B cell (primary cell): ENCODE results near the gene MINPP1. TPM values are rescaled to one million over a fixed set of nuclear protein-coding genes. Genes with fewer than 3 reads are reported as not detected.
A peak's percentile ranks its signal among the peaks of the same experiment; 100 is the strongest.

Experiments
- ATAC-seq: fragments of 200-7000 bp; cut with Tn5 transposase; one replicate; pipeline ENCODE4 v1.10.0; 2021; ENCODE audit warnings: low read depth, mild to moderate bottlenecking, moderate number of reproducible peaks, moderate library complexity
- CTCF ChIA-PET: fragments of 350-600 bp; sonication (Branson Sonifier 250); formaldehyde crosslinking; loops from one replicate; lab custom pipeline; 2021; ENCODE audit warnings: antibody characterized with exemption, inconsistent platforms; lab: Charles Lee
- POLR2A ChIA-PET: fragments of 350-600 bp; sonication (Branson Sonifier 250); formaldehyde crosslinking; loops from one replicate; lab custom pipeline; 2021; ENCODE audit warnings: antibody characterized with exemption; lab: Charles Lee
- DNase-seq: peaks from one replicate; pipeline ENCODE4 v3.0.0; 2013
- H2AFZ ChIP-seq: 2 replicates; pipeline ENCODE4 v1.6.1; 2012; ENCODE audit warnings: mild to moderate bottlenecking, low read depth, low read length; ENCODE audit not compliant: insufficient read depth, poor library complexity, severe bottlenecking
- H3K27ac ChIP-seq, 2 donors: 1 replicate in 1 of 2; 2 replicates in 1 of 2; pipeline ENCODE4 v1.5.1; 2012 to 2013; ENCODE audit warnings: low read length in 2 of 2, mild to moderate bottlenecking in 2 of 2, moderate library complexity in 1 of 2
- H3K27me3 ChIP-seq, 4 experiments: fragments of 200-600 bp in 1 of 4; sonication (generic) in 1 of 4; replicated peaks in 1 of 4; 1 replicate in 2 of 4; 2 replicates in 2 of 4; pipeline versions ENCODE4 v1.6.1 to v1.7.0; 2013 to 2016; ENCODE audit warnings: low read length in 3 of 4, mild to moderate bottlenecking in 2 of 4, mixed read lengths in 1 of 4, moderate library complexity in 1 of 4; ENCODE audit not compliant: insufficient read depth in 4 of 4, control insufficient read depth in 3 of 4; ENCODE audit errors: control extremely low read depth in 1 of 4
- H3K36me3 ChIP-seq, 2 experiments: replicated peaks in 1 of 2; 1 replicate in 1 of 2; 2 replicates in 1 of 2; pipeline versions ENCODE4 v1.6.1 to v1.7.1; 2013; ENCODE audit warnings: low read length in 1 of 2; ENCODE audit not compliant: insufficient read depth in 2 of 2, control insufficient read depth in 1 of 2; ENCODE audit errors: control extremely low read depth in 1 of 2, extremely low read depth in 1 of 2
- H3K4me1 ChIP-seq, 2 donors: fragments of 200-600 bp in 1 of 2; sonication (generic) in 1 of 2; 1 replicate in 1 of 2; 2 replicates in 1 of 2; pipeline versions ENCODE4 v1.5.1 to v1.6.1; 2013 to 2017; ENCODE audit warnings: low read length in 2 of 2; ENCODE audit not compliant: control insufficient read depth in 2 of 2, insufficient read depth in 2 of 2
- H3K4me2 ChIP-seq: replicated peaks from 2 replicates; pipeline ENCODE3; 2012; ENCODE audit warnings: mild to moderate bottlenecking, low read depth, low read length; ENCODE audit not compliant: poor library complexity, severe bottlenecking
- H3K4me3 ChIP-seq, 5 experiments: fragments of 200-600 bp in 1 of 5; sonication (generic) in 1 of 5; 1 replicate in 3 of 5; 2 replicates in 2 of 5; pipeline versions ENCODE4 v1.5.1 to v1.7.0; 2011 to 2016; ENCODE audit warnings: low read length in 4 of 5, mild to moderate bottlenecking in 4 of 5, low read depth in 2 of 5, control low read depth in 1 of 5, moderate library complexity in 1 of 5; ENCODE audit not compliant: insufficient read depth in 1 of 5; ENCODE audit errors: control extremely low read depth in 1 of 5, extremely low read depth in 1 of 5
- H3K79me2 ChIP-seq: fragments of 200-600 bp; sonication (generic); one replicate; pipeline ENCODE4 v1.6.0; 2016; ENCODE audit warnings: low read length; ENCODE audit not compliant: control insufficient read depth, insufficient read depth
- H3K9ac ChIP-seq: fragments of 200-600 bp; sonication (generic); 2 replicates; pipeline ENCODE4 v1.6.1; 2017; ENCODE audit warnings: mild to moderate bottlenecking, low read length, moderate library complexity
- H3K9me3 ChIP-seq, 3 donors: one replicate each; pipeline versions ENCODE4 v1.6.1 to v1.7.1; 2013; ENCODE audit warnings: low read length in 2 of 3; ENCODE audit not compliant: control insufficient read depth in 2 of 3, insufficient read depth in 1 of 3; ENCODE audit errors: control extremely low read depth in 1 of 3
- H4K20me1 ChIP-seq: 2 replicates; pipeline ENCODE4 v1.6.0; 2012; ENCODE audit warnings: mild to moderate bottlenecking, low read length; ENCODE audit not compliant: insufficient read depth, control insufficient read depth, poor library complexity, severe bottlenecking
- H3K27ac Mint-ChIP-seq: one replicate; pipeline ENCODE4 v1.8.0; 2021; ENCODE audit warnings: mixed read lengths
- H3K27me3 Mint-ChIP-seq: one replicate; pipeline ENCODE4 v1.8.0; 2021; ENCODE audit warnings: mixed read lengths
- H3K4me1 Mint-ChIP-seq: one replicate; pipeline ENCODE4 v1.8.0; 2021; ENCODE audit warnings: mixed read lengths
- H3K4me3 Mint-ChIP-seq: one replicate; pipeline ENCODE4 v1.8.0; 2021; ENCODE audit warnings: mixed read lengths
- H3K9me3 Mint-ChIP-seq: one replicate; pipeline ENCODE4 v1.8.0; 2022; ENCODE audit warnings: mixed read lengths; ENCODE audit not compliant: insufficient read depth
- CTCF ChIP-seq: fragments of 200-600 bp; IDR thresholded peaks from one replicate; pipeline ENCODE4 v1.8.0; 2022; ENCODE audit warnings: antibody characterized with exemption, mild to moderate bottlenecking
- EZH2 ChIP-seq: IDR thresholded peaks from 2 replicates; pipeline ENCODE4 v1.6.1; 2012; ENCODE audit warnings: borderline replicate concordance, low read depth, mild to moderate bottlenecking, moderate library complexity, low read length; ENCODE audit not compliant: insufficient read depth, poor library complexity, severe bottlenecking
- WGBS: methylation state at CpG from one replicate; pipeline ENCODE4 v1.1.5; 2013; ENCODE audit warnings: missing lambda C conversion rate; ENCODE audit not compliant: insufficient coverage; 5-methylcytosine and 5-hydroxymethylcytosine counted together
- intact Hi-C: fragments of 100-400 bp; cut with micrococcal nuclease; formaldehyde crosslinking; loops from one replicate; pipeline ENCODE4 v1.10.0; 2022
- polyA plus RNA-seq: library from polyadenylated mRNA; depleted of rRNA; stranded (reverse); fragments of >200 nt; gene quantifications from 2 replicates; pipeline ENCODE4 v1.2.3, GENCODE V29; 2012
- total RNA-seq, 2 donors: library from RNA; stranded (reverse); fragments of 120-200 nt in 1 of 2; gene quantifications; 1 replicate in 1 of 2; 2 replicates in 1 of 2; pipeline versions ENCODE4 v1.2.3 to v1.2.4, GENCODE V29; 2013 to 2022

The MINPP1 gene
- total and polyA plus RNA-seq, 2 donors (not counting 1 experiment from before 2014, with no cell fraction given), result 2.7 to 9.4 TPM

DNA sequence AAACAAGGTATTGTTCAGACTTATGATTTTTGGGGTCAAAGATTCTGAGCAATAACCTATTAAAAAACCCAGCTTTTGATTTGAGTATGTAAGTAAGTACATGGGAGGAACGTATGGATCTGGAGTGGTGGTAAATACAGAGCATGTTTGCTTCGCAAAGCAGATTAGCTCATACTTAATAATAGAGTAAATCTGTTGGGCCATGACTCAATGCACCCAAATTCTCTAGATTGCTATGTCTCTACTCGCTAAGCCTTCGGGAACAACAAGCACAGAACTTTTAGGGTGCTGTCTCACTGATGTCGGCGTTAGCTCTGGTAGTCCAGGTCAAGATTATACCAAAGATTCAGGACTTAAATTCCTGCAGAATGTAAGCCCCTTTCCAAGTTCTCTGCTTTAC lies 807 bp upstream of the MINPP1 start:
- Mint-ChIP-seq H3K4me3 (peak overlapping the region; percentile 90), H3K27ac (no peak overlapping the region), H3K4me1 (peaks cover 17% of the 10 kb centered on the region), H3K27me3 (peaks cover 13% of the 10 kb centered on the region), H3K9me3 (no peaks in the 10 kb centered on the region)
- Histone ChIP-seq H3K4me1 (peaks cover 14 to 15% of the 10 kb centered on the region in 2 donors), H3K4me3 (peak overlapping the region in 2 of 5 experiments; percentile 81 to 87), H3K4me2 (peak overlapping the region; percentile 91), H3K36me3 (no peaks in the 10 kb centered on the region), H3K27ac (no peak overlapping the region), H3K9me3 (no peaks in the 10 kb centered on the region), H3K27me3 (peaks cover 0 to 4% (median 0%) of the 10 kb centered on the region in 4 experiments), H2AFZ (peak overlapping the region; percentile 94), H3K9ac (peak overlapping the region; percentile 89), H4K20me1 (no peaks in the 10 kb centered on the region), H3K79me2 (peaks cover 21% of the 10 kb centered on the region)
- no peak for ATAC-seq
- 97% methylated on average over 4 of the region's 6 CpGs for WGBS
- no peak for TF ChIP-seq CTCF
- no peak for TF ChIP-seq EZH2
- CTCF ChIA-PET, result interaction anchor here (1.0 kb wide), 1 partner anchor 35 kb away, joined by 3 read pairs; no protein-coding TSS in a partner anchor
- intact Hi-C loops, result loop anchor here (10.0 kb wide), 1 partner anchor 569 kb away; no protein-coding TSS in a partner anchor
- no peak for DNase-seq
- POLR2A ChIA-PET, result no interaction called here

DNA sequence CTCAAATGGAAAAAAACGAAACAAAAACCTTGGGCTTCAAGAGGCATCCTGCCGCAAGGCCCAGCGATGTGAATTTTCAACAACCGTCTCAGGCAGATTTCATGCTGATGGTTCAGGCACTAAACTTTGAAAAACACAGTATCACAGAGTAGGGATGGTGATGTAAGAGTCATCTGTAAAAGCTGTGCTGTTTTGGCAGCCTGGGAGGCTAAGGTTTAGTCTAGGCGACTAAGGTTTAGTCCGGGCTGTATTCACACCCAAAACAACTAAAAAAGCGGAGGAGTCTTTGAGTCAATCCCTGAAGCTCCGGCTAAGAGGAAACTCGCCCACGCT lies 420 bp upstream of the MINPP1 start:
- POLR2A ChIA-PET, result no interaction called here
- Histone ChIP-seq H3K9me3 (no peaks in the 10 kb centered on the region), H3K4me2 (peak overlapping the region; percentile 91), H3K27me3 (peaks cover 0 to 4% (median 0%) of the 10 kb centered on the region in 4 experiments), H3K4me1 (peaks cover 14 to 15% of the 10 kb centered on the region in 2 donors), H2AFZ (peak overlapping the region; percentile 94), H3K36me3 (no peaks in the 10 kb centered on the region), H4K20me1 (no peaks in the 10 kb centered on the region), H3K4me3 (peak overlapping the region; percentile 28 to 92 (median 84)), H3K9ac (peak overlapping the region; percentile 89), H3K27ac (peak overlapping the region; percentile 8 to 64), H3K79me2 (peaks cover 21% of the 10 kb centered on the region)
- intact Hi-C loops, result loop anchor here (10.0 kb wide), 1 partner anchor 569 kb away; no protein-coding TSS in a partner anchor
- DNase-seq, result no peak
- Mint-ChIP-seq H3K4me3 (peak overlapping the region; percentile 90), H3K27ac (peak overlapping the region; percentile 59), H3K27me3 (peaks cover 13% of the 10 kb centered on the region), H3K4me1 (peaks cover 17% of the 10 kb centered on the region), H3K9me3 (no peaks in the 10 kb centered on the region)
- 20% methylated on average over 8 of the region's 10 CpGs for WGBS
- no peak for ATAC-seq
- TF ChIP-seq EZH2 (no peak), CTCF (no peak)
- CTCF ChIA-PET, result interaction anchor here (0.9 to 1.0 kb wide), 2 partner anchors 10 to 34 kb away, joined by 3 read pairs; no protein-coding TSS in a partner anchor
